Right lobe of liver (tissue), 6 donors: ENCODE results near the gene KCMF1. TPM values are rescaled to one million over a fixed set of nuclear protein-coding genes. Genes with fewer than 3 reads are reported as not detected.

Experiments used
- ATAC-seq, 4 donors: fragments of 200-7000 bp; cut with Tn5 transposase; one replicate each; pipeline ENCODE4 v1.9.1; 2020; ENCODE audit warnings: mild to moderate bottlenecking in 4 of 4, moderate library complexity in 4 of 4
- DNase-seq, 3 donors: peaks; one replicate each; pipeline ENCODE4 v3.0.0-alpha.2; 2020
- H3K27ac ChIP-seq, 3 donors: fragments of 200-600 bp; one replicate each; pipeline ENCODE4 v1.8.0; 2022
- H3K27me3 ChIP-seq, 2 donors: fragments of 200-600 bp; one replicate each; pipeline ENCODE4 v1.8.0; 2022
- H3K36me3 ChIP-seq, 4 donors: fragments of 200-600 bp; sonication (generic) in 1 of 4; one replicate each; pipeline versions ENCODE4 v1.5.1 to v1.8.0; 2017 to 2022; ENCODE audit warnings: control low read depth in 1 of 4
- H3K4me1 ChIP-seq, 4 donors: fragments of 200-600 bp; sonication (generic) in 1 of 4; one replicate each; pipeline versions ENCODE4 v1.5.1 to v1.8.0; 2017 to 2022; ENCODE audit warnings: control low read depth in 1 of 4
- H3K4me3 ChIP-seq, 3 donors: fragments of 200-600 bp; one replicate each; pipeline ENCODE4 v1.8.0; 2022
- H3K9me3 ChIP-seq, 4 donors: fragments of 200-600 bp; sonication (generic) in 1 of 4; one replicate each; pipeline versions ENCODE4 v1.5.1 to v1.8.0; 2017 to 2022; ENCODE audit warnings: control low read depth in 1 of 4
- POLR2A ChIP-seq: fragments of 450-650 bp; IDR thresholded peaks from one replicate; pipeline ENCODE4 v1.6.1; 2017; ENCODE audit warnings: antibody characterized with exemption, mild to moderate bottlenecking
- WGBS: methylation state at CpG from one replicate; pipeline ENCODE4 v1.1.6; 2018; ENCODE audit warnings: low coverage, low lambda C conversion rate; ENCODE audit not compliant: insufficient coverage; ENCODE audit errors: missing lambda C conversion rate; 5-methylcytosine and 5-hydroxymethylcytosine counted together
- intact Hi-C, 2 donors: fragments of 100-400 bp; cut with DNase I; formaldehyde crosslinking; loops; one replicate each; pipeline versions ENCODE4 v1.11.2 to v1.14.1; 2022
- total RNA-seq, 6 experiments: library from RNA; depleted of rRNA in 2 of 6; stranded (reverse); fragments of >200 nt in 2 of 6; fragmentation: NEBNext Ultra II Directional in 3 of 6; extraction: Animal tissue kit (Norgen Biotek cat#: 25700) in 3 of 6; gene quantifications; one replicate each; pipeline versions ENCODE4 v1.1.0 to v1.2.4, GENCODE V29; 2016 to 2023
- TF ChIP-seq, protein P1 (sequence below), 4 donors: fragments of 200-600 bp in 3 of 4; fragments of 450-650 bp in 1 of 4; IDR thresholded peaks; one replicate each; pipeline versions ENCODE4 v1.5.1 to v1.8.0; 2016 to 2022; ENCODE audit warnings: antibody characterized with exemption in 4 of 4, mild to moderate bottlenecking in 2 of 4
- donor health status: DM: no; HTN: yes; CAD: no.
- donor health status: DM: no; HTN: no; CAD: no.
- donor health status: DM: no; HTN: no; CAD: no.
- donor health status: DM: no; HTN: yes; CAD: no.
- donor health status: DM: no; HTN: yes; CAD: no.

KCMF1 gene
- total RNA-seq, 6 experiments from 2014 or later: 28.6 to 45.3 (median 35.4) TPM

DNA sequence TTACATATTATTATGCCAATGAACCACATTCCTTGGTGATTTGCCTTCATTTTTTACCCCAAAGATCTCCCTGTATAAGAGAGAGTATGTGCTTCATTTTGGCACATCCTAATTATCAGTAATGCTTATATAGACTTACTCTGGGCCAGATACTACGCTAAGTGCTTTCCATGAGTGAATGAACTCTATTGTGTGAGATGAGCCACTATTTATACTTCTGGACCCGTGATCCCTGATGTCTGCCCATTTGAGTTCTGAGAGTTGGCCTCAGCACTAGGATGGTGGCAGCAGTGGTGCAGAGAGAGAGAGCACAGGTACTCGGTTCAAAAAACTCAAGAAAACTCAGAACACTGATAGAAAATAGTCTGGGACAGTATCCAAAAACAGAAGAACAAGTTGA lies 17.4 kb upstream of the KCMF1 start:
- no peak overlapping the region for H3K4me3 ChIP-seq
- TF ChIP-seq, protein P1, sequence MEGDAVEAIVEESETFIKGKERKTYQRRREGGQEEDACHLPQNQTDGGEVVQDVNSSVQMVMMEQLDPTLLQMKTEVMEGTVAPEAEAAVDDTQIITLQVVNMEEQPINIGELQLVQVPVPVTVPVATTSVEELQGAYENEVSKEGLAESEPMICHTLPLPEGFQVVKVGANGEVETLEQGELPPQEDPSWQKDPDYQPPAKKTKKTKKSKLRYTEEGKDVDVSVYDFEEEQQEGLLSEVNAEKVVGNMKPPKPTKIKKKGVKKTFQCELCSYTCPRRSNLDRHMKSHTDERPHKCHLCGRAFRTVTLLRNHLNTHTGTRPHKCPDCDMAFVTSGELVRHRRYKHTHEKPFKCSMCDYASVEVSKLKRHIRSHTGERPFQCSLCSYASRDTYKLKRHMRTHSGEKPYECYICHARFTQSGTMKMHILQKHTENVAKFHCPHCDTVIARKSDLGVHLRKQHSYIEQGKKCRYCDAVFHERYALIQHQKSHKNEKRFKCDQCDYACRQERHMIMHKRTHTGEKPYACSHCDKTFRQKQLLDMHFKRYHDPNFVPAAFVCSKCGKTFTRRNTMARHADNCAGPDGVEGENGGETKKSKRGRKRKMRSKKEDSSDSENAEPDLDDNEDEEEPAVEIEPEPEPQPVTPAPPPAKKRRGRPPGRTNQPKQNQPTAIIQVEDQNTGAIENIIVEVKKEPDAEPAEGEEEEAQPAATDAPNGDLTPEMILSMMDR (IDR thresholded peaks at IDR 0.05): no peak
- no peak for TF ChIP-seq POLR2A
- DNase-seq (no peak), ATAC-seq (no peak)
- no peaks in the 10 kb centered on the region for H3K36me3 ChIP-seq
- intact Hi-C loops: no loop called here
- H3K27ac ChIP-seq: no peak overlapping the region
- H3K27me3 ChIP-seq: no peaks in the 10 kb centered on the region
- H3K4me1 ChIP-seq: peaks cover 0 to 6% (median 0%) of the 10 kb centered on the region in 4 donors
- no peaks in the 10 kb centered on the region for H3K9me3 ChIP-seq
- WGBS: 83% methylated on average over 3 of the region's 3 CpGs

- peaks cover 0 to 6% (median 0%) of the 10 kb centered on the region in 4 donors for H3K4me1 ChIP-seq
- H3K36me3 ChIP-seq: no peaks in the 10 kb centered on the region
- ATAC-seq (no peak), DNase-seq (no peak)
- no peak for TF ChIP-seq POLR2A
- TF ChIP-seq, protein P1 (IDR thresholded peaks at IDR 0.05): no peak
- no peak overlapping the region for H3K27ac ChIP-seq
- 72% methylated on average over 4 of the region's 6 CpGs for WGBS
- H3K9me3 ChIP-seq: no peaks in the 10 kb centered on the region
- H3K27me3 ChIP-seq: no peaks in the 10 kb centered on the region
- intact Hi-C loops: no loop called here
- no peak overlapping the region for H3K4me3 ChIP-seq
Measured at GRCh38 chr2:84954329-84954728, 16.6 kb upstream of the KCMF1 start.

GRCh38 chr2:84956334-84957297 lies 14.3 kb upstream of the KCMF1 start:
- Histone ChIP-seq H3K9me3 (no peaks in the 10 kb centered on the region), H3K4me1 (peaks cover 0 to 10% (median 0%) of the 10 kb centered on the region in 4 donors), H3K27me3 (no peaks in the 10 kb centered on the region), H3K36me3 (no peaks in the 10 kb centered on the region), H3K4me3 (no peak overlapping the region), H3K27ac (no peak overlapping the region)
- WGBS: 92% methylated on average over 11 of the region's 12 CpGs
- DNase-seq (no peak), ATAC-seq (no peak)
- TF ChIP-seq POLR2A: no peak
- TF ChIP-seq, protein P1 (IDR thresholded peaks at IDR 0.05): no peak
- intact Hi-C loops: no loop called here

DNA sequence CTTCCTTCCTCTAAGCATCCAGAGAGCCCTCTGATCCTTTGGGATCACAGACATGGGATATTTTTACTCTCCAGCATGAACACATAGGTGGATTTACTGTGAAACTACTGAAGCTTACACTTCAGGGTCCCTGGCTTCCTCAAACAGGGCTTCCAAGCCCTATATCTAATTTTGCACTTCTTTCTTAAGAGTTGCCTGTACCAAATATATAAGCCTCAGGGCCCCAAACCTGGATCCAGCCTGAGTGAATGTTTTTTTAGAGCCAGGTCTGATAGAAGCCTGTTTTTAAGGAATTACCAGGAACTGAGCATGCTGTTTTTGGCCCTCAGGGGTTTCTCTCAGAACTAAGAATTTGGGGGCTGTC lies 13.2 kb upstream of the KCMF1 start:
- peaks cover 0 to 11% (median 0%) of the 10 kb centered on the region in 4 donors for H3K4me1 ChIP-seq
- H3K9me3 ChIP-seq: no peaks in the 10 kb centered on the region
- no peaks in the 10 kb centered on the region for H3K36me3 ChIP-seq
- H3K27me3 ChIP-seq: no peaks in the 10 kb centered on the region
- DNase-seq: no peak
- no peak for ATAC-seq
- H3K27ac ChIP-seq: no peak overlapping the region
- intact Hi-C loops: no loop called here
- no peak overlapping the region for H3K4me3 ChIP-seq
- TF ChIP-seq, protein P1 (IDR thresholded peaks at IDR 0.05): no peak
- no peak for TF ChIP-seq POLR2A
